GM18861 (cell line): Measurements from ENCODE around the gene SPI1.

ENCODE experiments used
- ATAC-seq: cut with Tn5 transposase; IDR thresholded peaks from one replicate; pipeline ENCODE4 v1.9.1; 2021; ENCODE audit not compliant: unreplicated experiment

The SPI1 gene

DNA sequence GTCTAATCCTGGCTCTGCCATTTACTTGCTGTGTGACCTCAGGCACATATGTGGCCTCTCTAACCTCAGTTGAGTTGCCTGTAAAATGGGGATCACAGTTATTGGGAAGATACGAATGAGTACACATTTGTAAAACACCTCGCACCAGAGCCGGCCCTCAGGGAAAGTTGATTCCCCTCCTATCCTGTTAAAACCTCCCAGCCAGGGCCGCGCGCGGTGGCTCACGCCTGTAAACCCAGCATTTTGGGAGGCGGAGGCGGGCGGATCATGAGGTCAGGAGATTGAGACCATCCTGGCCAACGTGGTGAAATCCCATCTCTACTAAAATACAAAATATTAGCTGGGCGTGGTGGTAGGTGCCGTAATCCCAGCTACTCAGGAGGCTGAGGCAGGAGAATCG lies 18.0 kb downstream of the SPI1 start:
- no peak for ATAC-seq

DNA sequence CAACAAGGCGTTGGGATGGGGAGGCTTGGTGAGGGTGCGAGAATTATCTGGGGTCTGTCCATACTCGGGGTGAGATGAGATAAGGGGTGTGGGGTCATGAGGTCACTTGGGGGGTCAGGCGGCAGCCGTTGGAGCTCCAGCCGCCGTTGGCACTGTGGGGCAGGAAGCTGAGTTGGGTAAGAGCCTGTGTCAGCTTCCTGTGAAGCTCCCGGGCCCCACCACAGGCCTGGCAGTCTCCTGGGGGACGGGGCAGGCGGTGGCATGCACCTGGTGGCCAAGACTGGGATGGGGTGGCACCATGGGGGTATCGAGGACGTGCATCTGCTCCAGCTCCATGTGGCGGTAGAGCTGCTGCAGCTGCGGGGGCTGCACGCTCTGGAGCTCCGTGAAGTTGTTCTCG lies 18.8 kb downstream of the SPI1 start:
- ATAC-seq = no peak

DNA sequence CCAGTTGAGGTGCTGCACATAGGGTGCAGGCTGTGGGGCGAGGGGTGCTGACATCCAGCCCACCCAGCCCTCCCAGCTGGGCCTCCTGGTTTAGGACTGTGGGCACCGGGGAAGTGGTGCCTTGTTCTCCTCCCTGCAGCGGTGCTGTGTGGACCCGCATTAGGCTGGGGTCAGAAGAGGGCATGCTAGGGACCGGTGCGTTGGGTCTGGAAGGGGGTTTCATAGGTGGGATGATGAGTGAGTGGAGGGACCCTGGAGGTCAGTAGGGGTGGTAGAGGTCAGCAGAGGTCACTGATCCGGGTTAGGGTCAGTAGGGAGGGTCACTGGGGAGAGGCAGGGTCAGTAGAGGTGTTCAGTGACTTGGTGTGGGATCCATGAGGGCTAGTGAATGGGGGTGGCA lies 19.2 kb downstream of the SPI1 start:
- no peak for ATAC-seq

DNA sequence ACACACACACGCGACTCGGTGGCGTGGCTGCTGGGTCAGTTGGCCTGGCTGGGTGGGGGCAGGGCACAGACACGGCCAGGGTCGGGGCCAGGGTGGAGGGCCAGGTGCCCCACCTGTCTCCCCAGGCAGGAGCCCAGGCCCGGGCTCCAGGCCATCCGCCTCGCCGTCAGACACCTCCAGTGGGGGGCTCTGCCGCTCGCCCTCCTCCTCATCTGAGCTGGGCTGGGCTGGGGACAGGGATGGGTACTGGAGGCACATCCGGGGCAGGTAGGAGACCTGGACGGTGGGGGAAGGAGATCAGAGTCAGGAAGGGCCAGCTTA lies 19.7 kb downstream of the SPI1 start:
- ATAC-seq = no peak

DNA sequence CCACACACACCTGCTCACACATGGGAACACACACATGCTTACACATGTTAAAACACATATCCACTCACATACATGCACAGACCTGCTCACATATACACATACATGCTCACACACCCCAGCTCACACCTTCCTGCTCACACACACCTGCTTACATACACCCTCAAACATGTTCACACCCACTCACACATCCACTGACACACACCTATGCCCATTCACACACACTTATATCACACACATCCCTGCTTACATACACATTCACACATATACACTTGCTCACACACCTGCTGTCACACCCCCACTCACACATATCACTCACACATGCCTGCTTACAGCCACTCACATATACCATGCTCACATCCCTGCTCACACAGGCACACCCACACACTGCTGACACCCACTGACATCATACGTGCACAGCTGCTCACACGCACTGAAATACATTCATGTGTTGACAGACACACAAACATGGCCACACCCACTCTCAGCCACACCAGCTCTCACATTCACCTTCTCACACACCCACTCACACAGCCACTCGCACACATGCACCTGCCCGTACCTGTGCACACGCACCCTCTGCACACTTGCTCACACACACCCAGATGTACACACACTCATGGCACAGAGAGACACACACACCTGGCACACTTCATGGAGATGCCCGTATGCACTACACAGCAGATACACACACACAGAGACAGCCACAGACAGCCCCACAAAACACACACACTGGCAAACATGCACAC lies 20.2 kb downstream of the SPI1 start:
- ATAC-seq = no peak

DNA sequence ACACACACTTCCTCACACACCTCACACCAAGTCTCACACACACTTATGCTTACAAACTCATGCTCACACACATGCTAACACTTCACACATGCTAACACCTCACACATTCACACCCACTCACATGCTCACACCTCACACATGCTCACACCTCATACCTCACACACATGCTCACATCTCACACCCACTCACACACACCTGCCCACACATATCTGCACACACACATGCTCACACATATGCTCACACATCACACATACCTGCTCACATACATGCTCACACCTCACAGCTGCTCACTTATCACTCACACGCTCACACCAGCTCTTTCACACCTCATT lies 21.4 kb downstream of the SPI1 start:
- ATAC-seq = no peak

DNA sequence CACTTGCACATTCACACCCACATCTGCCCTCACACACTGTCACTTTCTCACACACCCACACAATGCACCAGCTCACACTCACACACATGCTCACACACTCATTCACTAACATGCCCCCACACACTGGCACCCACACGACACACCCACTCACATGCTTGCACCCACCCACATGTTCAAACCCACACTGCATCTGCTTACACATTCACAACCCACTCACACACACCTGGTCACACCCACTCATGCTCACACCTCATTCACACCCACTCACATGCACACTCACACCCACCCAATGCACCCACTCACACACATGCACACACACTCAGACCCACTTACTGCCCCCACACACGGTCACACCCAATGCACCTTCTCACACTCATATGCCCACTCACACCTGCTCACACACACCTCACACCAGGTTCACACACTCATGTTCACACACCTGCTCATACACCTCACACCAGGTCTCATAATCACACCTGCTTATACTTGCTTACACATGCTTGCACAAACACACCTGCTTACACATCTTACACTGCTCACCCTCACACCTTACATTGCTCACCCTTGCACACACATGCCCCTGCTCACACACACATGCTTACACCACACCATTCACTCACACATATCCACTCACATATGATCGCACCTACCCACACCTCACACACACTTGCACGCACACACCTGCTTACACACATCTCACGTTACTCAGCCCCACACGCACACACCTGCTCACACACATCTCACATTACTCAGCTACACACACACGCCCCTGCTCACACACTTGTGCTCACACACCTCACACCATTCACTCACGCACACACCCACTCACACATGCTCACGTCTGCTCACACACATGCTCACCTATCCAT lies 22.0 kb downstream of the SPI1 start:
- ATAC-seq = no peak

DNA sequence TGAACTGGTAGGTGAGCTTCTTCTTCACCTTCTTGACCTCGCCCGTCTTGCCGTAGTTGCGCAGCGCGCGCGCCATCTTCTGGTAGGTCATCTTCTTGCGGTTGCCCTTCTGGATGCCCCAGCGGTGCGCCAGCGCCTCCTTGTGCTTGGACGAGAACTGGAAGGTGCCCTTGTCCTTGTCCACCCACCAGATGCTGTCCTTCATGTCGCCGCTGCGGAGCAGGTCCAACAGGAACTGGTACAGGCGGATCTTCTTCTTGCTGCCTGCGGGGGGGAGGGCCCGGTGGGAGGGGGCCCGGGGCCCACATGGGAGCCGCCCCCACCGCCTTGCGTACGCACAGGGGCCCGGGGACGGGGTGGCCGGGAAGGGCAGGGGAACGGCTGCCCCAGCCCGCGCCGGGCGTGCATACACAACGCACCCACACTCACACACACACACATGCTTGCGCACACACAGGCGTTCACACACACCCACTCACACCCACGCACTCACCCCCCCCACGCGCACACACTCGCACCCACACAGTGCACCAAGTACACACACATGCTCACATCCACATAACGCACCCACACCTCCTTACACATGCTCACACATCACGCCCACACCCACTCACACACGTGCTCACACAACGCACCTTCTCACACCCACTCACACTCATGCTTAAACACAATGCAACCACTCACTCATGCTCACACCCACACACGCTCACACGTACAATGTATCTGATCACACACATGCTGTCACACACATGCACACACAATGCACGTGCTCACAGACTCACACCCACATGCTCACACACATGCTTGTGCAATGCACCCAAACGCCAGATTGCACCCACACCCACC lies 22.8 kb downstream of the SPI1 start:
- ATAC-seq = no peak

DNA sequence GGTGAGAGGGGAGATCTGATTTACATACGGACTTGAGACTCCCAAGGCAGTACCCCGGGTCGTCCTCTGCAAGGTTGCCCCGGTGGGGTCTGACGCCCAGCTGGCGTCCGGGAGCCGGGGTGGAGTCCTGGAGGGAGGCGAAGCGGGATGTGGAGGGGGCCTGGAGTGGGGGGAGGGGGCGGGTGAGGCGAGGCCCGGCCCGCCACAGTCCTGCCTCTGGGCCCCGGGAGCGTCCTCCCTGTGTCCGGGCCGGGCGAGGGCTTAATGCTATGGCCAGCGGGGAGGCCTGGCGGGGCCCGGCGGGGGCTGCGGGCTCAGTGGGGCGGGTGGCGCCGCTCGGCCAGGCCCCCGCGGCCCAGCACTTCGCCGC lies 23.4 kb downstream of the SPI1 start:
- ATAC-seq = no peak

DNA sequence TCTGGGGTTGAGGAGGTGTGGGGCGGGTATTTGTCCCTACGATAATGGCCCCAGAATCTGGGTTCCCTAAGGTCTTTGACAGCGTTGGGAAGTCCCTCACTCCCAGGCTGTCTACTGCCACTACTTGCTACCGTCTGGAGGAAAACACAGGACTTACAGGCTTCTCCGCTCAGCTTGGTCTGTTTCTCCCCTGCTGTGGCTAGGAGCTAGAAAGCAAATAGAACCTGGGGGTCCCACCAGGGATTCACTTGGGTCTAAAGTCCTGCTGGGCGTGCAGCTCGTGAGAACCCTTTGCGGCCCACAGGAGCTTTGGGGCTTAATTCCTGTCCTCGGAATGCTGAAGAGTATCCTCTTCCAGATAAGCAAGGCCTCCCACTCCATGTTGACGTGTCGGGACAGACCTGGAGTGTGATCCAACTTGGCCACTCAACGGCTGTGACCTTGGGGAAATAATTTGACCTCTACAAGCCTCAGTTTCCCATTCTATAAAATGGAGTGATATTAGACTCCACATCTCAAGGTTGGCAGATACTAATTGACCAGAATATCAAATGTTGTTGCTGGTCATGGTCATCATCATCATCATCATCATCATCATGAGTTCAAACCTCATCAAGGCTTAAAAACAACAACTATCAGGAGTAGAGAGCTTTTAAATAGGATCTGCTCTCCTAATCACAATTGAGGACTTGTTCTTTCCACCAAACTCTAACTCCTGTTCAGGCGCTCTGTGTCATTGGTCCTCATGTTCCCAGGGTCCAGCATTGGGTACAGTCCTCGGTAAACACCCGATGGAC lies 24.2 kb downstream of the SPI1 start:
- ATAC-seq = no peak

DNA sequence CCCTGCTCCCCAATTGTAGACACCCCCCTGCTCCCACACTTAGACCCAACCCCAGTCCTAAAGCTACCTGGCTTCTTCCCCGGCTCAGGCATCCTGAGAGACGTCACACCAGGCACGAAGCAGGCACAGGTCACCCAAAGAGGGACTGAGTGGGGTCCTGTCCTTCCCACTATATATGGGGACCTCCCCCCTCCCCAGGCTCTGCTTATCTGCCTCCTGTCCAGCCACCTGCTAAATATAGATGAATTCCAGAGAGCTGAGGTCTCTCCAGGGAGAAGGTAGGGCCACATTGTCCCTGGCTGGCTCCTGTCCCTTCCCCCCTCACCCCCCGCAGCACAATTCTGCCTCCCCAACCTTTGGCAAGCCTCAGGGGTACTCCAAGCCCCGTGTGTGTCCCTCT lies 25.8 kb downstream of the SPI1 start, which contains the start of gene MYBPC3:
TSS of gene MYBPC3 (minus strand) at position 147 of the 400 bp plus-strand sequence. CDS start at position 92, 55 bp downstream.
- ATAC-seq = no peak

DNA sequence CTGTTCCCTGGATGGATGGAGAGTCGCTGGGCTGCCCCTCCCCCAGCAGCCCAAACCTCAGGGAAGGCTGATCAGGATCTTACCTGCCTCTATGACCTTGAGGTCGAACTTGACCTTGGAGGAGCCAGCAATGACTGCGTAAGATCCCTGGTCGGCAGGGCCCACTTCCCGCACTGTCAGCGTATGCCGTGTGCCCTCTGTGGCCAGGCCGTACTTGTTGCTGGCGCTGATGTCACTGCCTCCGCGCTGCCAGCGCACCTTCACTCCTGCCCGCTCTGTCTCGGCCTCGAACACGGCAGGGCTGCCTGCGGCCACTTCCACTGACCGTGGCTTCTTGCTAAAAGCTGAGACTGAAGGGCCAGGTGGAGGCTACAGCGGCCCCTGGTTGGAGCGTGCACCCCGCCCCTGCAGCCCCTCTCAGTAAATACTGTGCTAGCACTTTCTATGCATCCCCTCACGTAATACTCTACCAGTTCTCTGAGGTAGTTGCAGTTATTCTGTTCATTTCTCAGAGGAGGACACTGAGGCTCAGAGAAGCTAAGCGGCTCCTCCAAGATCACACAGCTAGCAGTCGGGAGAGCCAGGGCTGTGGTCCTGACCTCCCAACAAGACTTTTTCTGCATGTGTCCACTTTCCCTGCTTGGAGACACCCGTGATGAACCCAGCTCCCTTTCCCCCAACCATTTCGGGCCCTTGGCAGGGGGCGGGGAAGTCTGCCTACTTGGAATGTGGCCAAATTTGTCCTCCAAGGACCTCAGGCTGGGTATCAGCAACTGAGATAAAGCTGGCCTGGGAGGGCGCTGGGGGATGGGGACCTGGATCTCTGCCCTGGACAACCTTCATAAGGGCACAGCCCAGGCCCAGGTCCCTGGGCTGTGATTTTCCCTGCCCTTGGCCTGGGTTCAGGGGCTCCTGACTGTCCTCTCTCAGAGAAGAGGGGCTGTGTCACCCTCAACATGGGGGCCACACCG lies 26.9 kb downstream of the SPI1 start:
- no peak for ATAC-seq

DNA sequence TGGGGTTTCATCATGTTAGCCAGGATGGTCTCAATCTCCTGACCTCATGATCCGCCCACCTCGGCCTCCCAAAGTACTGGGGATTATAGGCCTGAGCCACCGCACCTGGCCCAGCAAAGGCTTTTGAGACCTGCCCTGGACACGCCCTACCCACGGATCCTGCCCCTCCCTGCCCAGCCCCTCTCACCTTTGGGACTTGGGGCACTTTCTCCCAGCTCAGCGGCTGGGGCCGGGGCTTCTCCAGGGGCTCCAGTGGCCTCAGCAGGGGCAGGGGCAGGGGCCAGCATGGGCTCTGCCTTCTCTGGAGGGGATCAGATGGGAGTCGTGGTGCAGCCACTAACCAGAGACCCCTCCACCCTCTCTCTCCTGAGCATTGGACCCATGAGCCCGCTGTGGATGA lies 28.0 kb downstream of the SPI1 start:
- no peak for ATAC-seq

DNA sequence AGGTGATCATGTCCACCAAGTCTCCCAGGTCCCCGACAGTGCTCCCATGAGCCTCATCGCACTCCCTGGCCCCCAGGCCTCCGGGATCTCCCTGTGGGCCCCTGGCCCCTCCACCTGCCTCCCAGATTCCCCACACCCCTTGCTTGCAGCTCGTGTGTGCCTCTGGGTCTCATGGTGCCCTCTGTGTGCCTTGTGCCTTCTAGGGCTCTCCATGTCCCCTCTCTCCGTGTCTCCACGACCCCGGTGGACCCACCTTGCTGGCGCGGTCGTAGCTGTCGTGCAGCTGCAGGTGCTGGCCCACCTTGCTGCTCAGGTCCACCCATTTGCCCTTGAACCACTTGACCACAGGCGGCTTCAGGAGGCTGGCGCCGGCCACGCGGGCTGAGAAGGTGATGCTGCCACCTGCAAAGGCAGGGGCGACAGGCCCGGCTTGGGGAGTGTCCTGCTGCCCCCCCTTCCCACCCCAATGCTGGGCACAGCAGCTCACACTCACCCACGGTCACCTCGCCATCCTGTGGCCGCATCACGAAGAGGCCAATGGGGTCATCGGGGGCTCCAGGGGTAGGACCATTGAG lies 28.7 kb downstream of the SPI1 start:
- no peak for ATAC-seq

DNA sequence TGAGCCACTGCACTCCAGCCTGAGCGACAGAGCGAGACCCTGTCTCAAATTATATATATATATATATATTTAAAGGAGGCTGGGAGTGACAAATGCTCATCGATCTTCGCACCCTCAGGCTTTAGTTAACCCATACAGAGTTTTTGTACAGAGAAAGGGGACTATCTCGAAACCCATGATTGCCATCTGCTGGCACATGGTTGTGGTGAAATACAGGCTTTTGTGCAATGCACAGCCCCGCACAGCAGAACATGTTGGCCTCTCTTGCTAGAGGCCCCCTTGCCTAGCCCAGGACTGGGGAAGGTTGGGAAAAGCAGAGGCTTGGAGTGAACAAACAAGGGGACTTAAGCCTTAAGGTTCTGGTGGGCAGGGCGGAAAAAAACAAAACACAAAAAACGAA lies 29.5 kb downstream of the SPI1 start:
- ATAC-seq = no peak

DNA sequence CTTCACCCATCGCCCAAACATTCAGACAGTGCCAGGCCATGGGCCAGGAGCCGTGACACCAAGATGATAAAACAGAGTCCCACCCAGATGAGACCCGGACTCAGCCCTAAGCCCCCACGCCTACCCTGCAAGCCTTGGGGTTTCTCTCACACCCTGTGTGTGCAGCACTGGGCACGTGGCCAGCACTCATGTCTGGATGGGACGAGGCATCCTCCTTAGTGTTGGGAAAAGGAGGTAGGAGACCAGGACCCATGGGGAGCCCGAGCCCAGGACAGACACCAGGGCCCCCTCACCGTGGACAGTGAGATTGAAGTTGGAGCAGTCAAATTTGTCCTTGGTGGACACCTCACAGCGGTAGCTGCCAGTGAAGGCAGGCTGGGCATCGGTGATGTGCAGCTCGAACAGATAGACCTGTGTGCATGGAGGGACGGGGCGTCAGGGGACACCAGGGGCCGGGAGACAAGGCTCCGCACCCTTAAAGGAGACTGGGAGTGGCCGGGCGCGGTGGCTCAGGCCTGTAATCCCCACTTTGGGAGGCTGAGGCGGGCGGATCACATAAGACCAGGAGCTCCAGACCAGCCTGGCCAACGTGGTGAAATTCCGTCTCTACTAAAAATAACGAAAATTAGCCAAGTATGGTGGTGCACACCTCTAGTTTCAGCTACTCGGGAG lies 30.1 kb downstream of the SPI1 start:
- no peak for ATAC-seq

DNA sequence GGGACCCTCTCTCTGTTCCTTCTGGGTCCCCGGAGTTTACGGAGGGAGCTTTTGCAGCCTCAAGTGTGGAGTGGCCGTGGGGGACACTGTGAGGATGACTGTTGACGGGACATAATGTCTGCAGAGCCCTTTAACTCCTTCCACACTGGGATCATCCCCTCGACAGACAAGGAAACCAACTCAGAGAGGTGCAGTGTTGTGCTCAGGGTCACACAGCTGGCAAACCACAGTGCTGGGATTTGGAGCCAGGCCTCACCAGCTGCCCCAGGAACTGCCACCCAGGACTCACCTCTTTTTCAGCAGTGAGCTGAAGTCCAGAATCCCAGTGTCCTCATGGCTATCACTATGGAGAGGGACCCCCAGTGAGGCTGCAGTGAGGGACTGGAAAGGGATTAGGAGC lies 31.2 kb downstream of the SPI1 start:
- ATAC-seq = no peak

DNA sequence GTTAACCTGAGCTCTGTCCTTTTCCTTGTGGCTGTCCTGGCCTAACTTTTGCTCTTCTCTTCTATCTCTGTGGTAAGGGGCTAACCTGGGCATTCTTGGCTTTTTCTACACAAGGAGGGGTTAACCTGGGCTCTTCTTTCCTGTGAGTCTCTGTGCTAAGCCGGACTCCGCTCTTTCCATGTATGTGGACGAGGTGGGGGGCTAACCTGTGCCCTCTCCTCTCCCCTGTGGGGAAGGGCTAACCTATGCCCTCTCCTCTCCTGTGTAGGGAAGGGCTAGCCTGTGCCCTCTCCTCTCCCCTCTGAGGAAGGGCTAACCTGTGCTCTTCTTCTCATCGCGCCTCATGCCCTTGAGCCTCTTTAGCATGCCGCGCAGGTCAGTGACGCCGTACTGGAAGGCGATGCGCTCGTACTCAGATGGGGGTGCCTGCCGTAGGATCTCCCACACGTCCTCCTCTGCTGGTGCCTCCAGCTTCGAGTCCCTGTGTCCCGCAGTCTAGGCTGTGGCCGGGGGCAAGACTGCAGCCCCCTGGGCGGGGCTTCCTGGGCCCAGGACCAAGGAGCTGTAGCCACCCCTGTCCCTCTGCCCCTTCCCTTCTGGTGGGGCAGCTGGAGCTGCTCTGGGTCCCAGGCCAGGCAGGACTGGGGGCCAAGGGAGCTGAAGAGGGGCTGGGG lies 32.3 kb downstream of the SPI1 start:
- no peak for ATAC-seq
